ENCODE data around the gene F3.

Gene F3

DNA sequence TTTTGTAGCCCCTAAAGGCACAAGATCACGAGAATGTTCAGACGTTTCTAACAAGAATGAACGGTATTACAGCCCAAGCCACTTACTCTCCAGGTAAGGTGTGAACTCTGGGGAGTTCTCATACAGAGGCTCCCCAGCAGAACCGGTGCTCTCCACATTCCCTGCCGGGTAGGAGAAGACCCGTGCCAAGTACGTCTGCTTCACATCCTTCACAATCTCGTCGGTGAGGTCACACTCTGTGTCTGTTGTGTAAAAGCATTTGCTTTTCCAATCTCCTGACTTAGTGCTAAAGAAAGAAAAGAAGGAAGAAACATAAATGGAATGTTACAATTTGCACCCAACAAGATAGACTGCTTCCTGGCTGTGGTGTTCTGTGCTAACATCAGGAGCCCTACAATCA is 5.7 kb downstream of the F3 start:
- Histone ChIP-seq H3K36me3 (ENCODE audit: control insufficient read depth, insufficient read depth, low read length) (no peaks in the 10 kb centered on the region), H3K27me3 (replicated peaks; ENCODE audit: control insufficient read depth, insufficient read depth, low read length) (peaks cover 2% of the 10 kb centered on the region; the same call in 1 of the 2 replicates), H3K4me3 (replicated peaks; ENCODE audit: low read depth, low read length) (no peak overlapping the region)
- TF ChIP-seq, protein P1, sequence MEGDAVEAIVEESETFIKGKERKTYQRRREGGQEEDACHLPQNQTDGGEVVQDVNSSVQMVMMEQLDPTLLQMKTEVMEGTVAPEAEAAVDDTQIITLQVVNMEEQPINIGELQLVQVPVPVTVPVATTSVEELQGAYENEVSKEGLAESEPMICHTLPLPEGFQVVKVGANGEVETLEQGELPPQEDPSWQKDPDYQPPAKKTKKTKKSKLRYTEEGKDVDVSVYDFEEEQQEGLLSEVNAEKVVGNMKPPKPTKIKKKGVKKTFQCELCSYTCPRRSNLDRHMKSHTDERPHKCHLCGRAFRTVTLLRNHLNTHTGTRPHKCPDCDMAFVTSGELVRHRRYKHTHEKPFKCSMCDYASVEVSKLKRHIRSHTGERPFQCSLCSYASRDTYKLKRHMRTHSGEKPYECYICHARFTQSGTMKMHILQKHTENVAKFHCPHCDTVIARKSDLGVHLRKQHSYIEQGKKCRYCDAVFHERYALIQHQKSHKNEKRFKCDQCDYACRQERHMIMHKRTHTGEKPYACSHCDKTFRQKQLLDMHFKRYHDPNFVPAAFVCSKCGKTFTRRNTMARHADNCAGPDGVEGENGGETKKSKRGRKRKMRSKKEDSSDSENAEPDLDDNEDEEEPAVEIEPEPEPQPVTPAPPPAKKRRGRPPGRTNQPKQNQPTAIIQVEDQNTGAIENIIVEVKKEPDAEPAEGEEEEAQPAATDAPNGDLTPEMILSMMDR (IDR thresholded peaks at IDR 0.05; ENCODE audit: insufficient read depth, low read length, poor library complexity, severe bottlenecking): no peak
- no peak for DNase-seq (ENCODE audit: extremely low read depth, insufficient read length)

DNA sequence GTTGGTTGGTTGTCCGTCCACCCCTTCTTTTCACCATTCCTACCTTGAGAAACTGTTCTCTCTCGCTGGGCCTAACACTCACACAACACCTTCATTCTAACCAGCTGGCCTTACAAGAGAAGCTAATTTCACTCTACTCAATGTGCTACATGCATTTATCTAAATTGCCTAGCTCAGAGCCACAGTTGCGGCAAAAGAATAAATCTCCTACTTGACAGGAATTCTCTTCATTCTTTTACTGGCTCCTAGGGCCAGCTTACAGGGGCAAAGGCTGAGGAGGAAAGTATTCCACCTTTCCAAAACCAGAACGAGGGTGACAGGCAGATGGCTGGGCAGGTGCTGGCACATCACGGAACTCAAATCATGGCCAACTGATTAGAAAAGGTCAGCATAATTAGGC is 6.5 kb downstream of the F3 start:
- TF ChIP-seq, protein P1 (IDR thresholded peaks at IDR 0.05; ENCODE audit: insufficient read depth, low read length, poor library complexity, severe bottlenecking): no peak
- no peak for DNase-seq (ENCODE audit: extremely low read depth, insufficient read length)
- H3K36me3 ChIP-seq (ENCODE audit: control insufficient read depth, insufficient read depth, low read length): no peaks in the 10 kb centered on the region

DNA sequence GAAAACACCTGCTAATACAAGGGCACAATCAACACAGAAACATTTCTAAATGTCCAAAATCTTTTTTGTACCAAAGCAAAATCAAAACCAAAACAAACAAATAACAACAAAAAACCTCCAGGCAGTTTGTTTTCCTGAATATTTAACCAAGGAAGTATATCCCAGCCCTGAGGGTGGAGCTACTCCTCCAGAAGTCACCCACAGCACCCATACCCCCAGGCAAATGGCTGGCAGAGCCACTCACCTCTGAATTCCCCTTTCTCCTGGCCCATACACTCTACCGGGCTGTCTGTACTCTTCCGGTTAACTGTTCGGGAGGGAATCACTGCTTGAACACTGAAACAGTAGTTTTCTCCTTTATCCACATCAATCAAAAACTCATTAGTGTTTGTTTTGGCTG is 9.5 kb downstream of the F3 start:
- H3K4me3 ChIP-seq (replicated peaks; ENCODE audit: low read depth, low read length): no peak overlapping the region
- no peaks in the 10 kb centered on the region for H3K36me3 ChIP-seq (ENCODE audit: control insufficient read depth, insufficient read depth, low read length)
- no peak for DNase-seq (ENCODE audit: extremely low read depth, insufficient read length)
- no peaks in the 10 kb centered on the region; the same call in 1 of the 2 replicates for H3K27me3 ChIP-seq (replicated peaks; ENCODE audit: control insufficient read depth, insufficient read depth, low read length)
- TF ChIP-seq, protein P1 (IDR thresholded peaks at IDR 0.05; ENCODE audit: insufficient read depth, low read length, poor library complexity, severe bottlenecking): no peak

More for the DNA sequence above, 6.5 kb downstream of the F3 start:
- Histone ChIP-seq H3K4me3 (replicated peaks; ENCODE audit: low read depth, low read length) (no peak overlapping the region), H3K27me3 (replicated peaks; ENCODE audit: control insufficient read depth, insufficient read depth, low read length) (peaks cover 2% of the 10 kb centered on the region; the same call in 1 of the 2 replicates)

DNA sequence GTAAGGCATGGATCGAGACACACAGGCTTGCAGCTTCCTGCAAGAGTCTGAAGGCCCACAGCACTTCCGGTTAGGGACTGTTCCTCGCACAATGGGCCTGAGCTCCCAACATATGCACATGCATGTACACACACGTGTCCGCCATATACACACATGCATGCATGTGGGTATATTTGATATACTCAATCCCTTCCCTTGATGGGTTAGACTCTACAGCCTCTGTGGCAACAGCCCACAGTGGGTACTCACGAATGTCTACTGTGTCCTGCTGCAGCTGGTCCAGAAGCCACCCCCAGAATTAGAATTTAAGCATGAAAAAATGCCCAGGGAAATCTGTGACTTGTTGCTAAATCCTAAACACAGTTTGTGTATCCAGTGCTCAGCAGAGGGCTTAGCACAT is 9.9 kb downstream of the F3 start:
- no peak for DNase-seq (ENCODE audit: extremely low read depth, insufficient read length)

DNA sequence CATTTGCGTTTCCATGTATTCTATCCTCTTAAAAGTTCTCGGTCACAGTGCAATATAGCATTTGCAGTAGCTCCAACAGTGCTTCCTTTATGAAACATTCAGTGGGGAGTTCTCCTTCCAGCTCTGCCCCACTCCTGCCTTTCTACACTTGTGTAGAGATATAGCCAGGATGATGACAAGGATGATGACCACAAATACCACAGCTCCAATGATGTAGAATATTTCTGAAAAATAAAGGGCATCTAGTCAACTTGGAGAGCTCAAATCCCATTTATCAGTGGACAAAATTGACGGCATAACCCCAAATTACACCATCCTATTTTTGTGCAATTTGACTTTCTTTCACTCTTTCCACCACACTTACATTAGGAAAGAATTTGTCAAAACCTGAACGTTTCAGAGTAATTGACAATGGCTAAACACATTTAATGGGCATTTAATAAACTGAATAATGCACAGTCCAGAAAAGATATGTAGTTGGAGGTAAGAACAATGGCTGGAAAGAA is 11.1 kb downstream of the F3 start:
- Histone ChIP-seq H3K4me3 (replicated peaks; ENCODE audit: low read depth, low read length) (no peak overlapping the region), H3K36me3 (ENCODE audit: control insufficient read depth, insufficient read depth, low read length) (no peaks in the 10 kb centered on the region), H3K27me3 (replicated peaks; ENCODE audit: control insufficient read depth, insufficient read depth, low read length) (no peaks in the 10 kb centered on the region)
- DNase-seq (ENCODE audit: extremely low read depth, insufficient read length): no peak
- TF ChIP-seq, protein P1 (IDR thresholded peaks at IDR 0.05; ENCODE audit: insufficient read depth, low read length, poor library complexity, severe bottlenecking): no peak

More for the DNA sequence above, 9.9 kb downstream of the F3 start:
- H3K4me3 ChIP-seq (replicated peaks; ENCODE audit: low read depth, low read length): no peak overlapping the region
- TF ChIP-seq, protein P1 (IDR thresholded peaks at IDR 0.05; ENCODE audit: insufficient read depth, low read length, poor library complexity, severe bottlenecking): no peak
- no peaks in the 10 kb centered on the region for H3K36me3 ChIP-seq (ENCODE audit: control insufficient read depth, insufficient read depth, low read length)
- no peaks in the 10 kb centered on the region for H3K27me3 ChIP-seq (replicated peaks; ENCODE audit: control insufficient read depth, insufficient read depth, low read length)

DNA sequence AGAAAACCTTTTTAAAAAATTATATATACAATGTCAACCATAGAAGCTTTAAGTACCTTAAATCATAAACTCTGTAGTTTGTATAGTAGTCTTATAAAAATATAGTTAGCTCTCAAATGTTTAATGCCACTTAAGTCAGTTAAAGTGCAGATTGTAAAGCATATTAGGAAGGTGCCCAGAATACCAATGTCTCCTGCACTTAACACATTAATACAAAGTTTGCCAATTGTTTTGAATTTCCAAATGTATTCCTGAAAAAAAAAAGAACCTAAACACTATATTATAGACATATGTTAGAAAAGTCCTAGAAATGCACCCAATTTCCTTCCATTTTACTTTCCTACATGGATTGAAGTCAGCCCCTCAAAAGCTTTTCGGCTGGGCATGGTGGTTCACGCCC is 12.1 kb downstream of the F3 start:
- no peak for DNase-seq (ENCODE audit: extremely low read depth, insufficient read length)
- Histone ChIP-seq H3K4me3 (replicated peaks; ENCODE audit: low read depth, low read length) (no peak overlapping the region), H3K36me3 (ENCODE audit: control insufficient read depth, insufficient read depth, low read length) (no peaks in the 10 kb centered on the region), H3K27me3 (replicated peaks; ENCODE audit: control insufficient read depth, insufficient read depth, low read length) (no peaks in the 10 kb centered on the region)
- TF ChIP-seq, protein P1 (IDR thresholded peaks at IDR 0.05; ENCODE audit: insufficient read depth, low read length, poor library complexity, severe bottlenecking): no peak

All from GM06990 (cell line).